A673 (cell line): Measurements from ENCODE around the gene GLOD4.

Source experiments
- EZH2 ChIP-seq: fragments of 200-600 bp; sonication (generic); IDR thresholded peaks from 2 replicates; pipeline ENCODE4 v1.6.1; 2017; ENCODE audit warnings: borderline replicate concordance, low read depth, mild to moderate bottlenecking, mixed read lengths, antibody characterized with exemption, low read length; ENCODE audit not compliant: poor library complexity, severe bottlenecking
- TF ChIP-seq, protein P1 (sequence below): fragments of 300-800, 200-600 bp; sonication (generic); conservative IDR thresholded peaks from 2 replicates; pipeline ENCODE4 v1.5.1; 2017; ENCODE audit warnings: low read depth, mild to moderate bottlenecking, antibody characterized with exemption, low read length, moderate library complexity, mixed read lengths

DNA sequence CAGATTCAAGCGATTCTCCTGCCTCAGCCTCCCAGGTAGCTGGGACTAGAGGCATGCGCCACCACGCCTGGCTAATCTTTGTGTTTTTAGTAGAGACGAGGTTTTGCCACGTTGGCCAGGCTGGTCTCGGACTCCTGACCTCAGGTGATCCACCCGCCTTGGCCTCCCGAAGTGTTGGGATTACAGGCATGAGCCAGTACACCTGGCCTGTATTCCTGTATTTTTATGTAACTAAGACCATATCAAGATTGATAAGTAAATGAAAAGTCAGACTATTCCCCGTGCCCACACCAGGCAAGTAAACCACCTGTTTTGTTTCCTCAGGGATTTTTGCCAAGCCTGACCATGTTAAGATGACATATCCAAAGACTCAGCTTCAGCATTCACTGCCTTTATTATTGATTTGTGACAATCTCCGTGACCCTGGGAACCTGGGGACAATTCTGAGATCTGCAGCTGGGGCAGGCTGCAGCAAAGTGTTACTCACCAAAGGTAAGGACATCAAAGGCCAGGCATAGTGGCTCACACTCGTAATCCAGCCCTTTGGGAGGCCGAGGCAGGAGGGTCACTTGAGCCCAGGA, 5.7 kb upstream of the GLOD4 start:
- TF ChIP-seq, protein P1, sequence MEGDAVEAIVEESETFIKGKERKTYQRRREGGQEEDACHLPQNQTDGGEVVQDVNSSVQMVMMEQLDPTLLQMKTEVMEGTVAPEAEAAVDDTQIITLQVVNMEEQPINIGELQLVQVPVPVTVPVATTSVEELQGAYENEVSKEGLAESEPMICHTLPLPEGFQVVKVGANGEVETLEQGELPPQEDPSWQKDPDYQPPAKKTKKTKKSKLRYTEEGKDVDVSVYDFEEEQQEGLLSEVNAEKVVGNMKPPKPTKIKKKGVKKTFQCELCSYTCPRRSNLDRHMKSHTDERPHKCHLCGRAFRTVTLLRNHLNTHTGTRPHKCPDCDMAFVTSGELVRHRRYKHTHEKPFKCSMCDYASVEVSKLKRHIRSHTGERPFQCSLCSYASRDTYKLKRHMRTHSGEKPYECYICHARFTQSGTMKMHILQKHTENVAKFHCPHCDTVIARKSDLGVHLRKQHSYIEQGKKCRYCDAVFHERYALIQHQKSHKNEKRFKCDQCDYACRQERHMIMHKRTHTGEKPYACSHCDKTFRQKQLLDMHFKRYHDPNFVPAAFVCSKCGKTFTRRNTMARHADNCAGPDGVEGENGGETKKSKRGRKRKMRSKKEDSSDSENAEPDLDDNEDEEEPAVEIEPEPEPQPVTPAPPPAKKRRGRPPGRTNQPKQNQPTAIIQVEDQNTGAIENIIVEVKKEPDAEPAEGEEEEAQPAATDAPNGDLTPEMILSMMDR: no peak
- no peak for TF ChIP-seq EZH2
